Measurements from ENCODE around the gene KIF18B.
"Not testable (repeated sequence)": the region's sequence is repeated elsewhere in the genome, so short reads cannot be mapped to it uniquely, and the experiment has no call there.

KIF18B gene

GRCh38 chr17:44968225-44969143 lies 20.9 kb upstream of the KIF18B start, which contains the start of gene C1QL1:
Gene C1QL1 (minus strand): TSS chr17:44968303. CDS start chr17:44968048, 255 bp downstream.
- DNase-seq: peak; percentile 93 to 98 (median 96)

- no peak for DNase-seq
These were observed 20.3 kb upstream of the KIF18B start for GRCh38 chr17:44967907-44968224.

DNA sequence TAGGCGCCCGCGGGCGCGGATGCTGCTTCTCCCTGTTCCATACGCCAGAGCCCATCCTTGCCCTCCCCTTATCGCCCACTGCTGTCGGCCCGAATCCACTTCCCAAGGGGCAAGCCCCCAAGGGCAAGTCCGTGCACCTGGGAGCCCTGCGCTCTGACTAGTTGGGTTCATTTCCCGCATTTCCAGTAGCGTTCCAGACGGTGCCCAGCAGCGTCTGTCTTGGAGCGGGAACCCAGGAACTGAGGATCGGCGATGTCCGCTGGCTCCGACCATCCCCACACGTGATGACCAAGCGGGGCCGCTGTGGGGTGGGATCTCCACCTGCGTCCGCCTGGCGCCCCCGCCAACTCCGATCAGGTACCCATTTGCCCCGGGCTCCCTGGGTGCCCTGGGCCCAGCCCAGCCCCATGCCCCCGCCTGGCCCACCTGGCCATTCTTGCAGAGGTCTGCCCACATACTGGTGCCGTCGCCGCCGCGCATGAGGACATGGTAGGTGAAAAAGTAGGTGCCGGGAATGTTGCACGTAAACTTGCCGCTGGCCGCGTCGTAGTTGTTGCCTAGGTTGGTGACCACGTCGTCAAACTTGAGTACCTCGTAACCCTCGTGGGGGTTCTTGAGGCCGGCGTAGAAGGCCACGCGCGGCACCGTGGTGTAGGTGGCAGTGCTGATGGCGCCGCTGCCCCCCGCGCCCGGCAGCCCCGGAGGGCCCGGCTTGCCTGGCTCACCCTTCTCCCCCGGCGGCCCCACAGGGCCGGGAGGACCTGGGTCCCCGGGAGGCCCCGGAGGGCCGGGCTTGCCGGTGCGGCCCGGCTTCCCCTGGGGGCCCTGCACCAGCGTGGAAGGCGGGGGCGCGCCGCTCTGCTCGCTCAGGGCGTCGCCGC lies 19.7 kb upstream of the KIF18B start:
- DNase-seq: no peak

GRCh38 chr17:44966348-44967025 lies 18.9 kb upstream of the KIF18B start:
- no peak for DNase-seq

- DNase-seq: peak in 2 of 3 donors; percentile 29 to 32
These were observed 18.1 kb upstream of the KIF18B start for GRCh38 chr17:44965481-44966234.

- DNase-seq: no peak
These were observed 14.4 kb upstream of the KIF18B start for GRCh38 chr17:44961921-44962350.

DNA sequence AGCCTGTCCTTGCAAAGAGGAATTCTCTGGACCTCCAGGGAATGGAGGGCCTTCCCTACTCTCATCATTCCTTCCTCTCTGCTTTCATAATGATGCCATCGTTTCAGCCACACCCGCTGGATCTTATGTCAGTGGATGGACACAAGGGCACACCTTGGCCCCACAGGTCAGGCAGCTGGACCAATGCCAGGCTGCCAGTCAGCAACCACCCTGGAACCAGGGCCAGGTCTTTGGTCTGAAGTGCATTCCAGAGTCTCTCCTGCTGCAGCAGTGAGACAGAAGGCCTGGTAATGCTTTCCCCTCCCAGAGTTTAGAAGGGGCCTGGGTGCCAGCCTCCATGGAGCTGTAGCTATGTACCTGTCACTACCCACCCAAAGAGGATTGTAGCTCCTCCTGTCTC lies 13.1 kb upstream of the KIF18B start:
- no peak for DNase-seq

GRCh38 chr17:44959821-44960531 lies 12.4 kb upstream of the KIF18B start:
- DNase-seq: peak in 2 of 3 donors; percentile 27

- DNase-seq: no peak
These were observed 9.7 kb upstream of the KIF18B start for GRCh38 chr17:44956998-44957981.

DNA sequence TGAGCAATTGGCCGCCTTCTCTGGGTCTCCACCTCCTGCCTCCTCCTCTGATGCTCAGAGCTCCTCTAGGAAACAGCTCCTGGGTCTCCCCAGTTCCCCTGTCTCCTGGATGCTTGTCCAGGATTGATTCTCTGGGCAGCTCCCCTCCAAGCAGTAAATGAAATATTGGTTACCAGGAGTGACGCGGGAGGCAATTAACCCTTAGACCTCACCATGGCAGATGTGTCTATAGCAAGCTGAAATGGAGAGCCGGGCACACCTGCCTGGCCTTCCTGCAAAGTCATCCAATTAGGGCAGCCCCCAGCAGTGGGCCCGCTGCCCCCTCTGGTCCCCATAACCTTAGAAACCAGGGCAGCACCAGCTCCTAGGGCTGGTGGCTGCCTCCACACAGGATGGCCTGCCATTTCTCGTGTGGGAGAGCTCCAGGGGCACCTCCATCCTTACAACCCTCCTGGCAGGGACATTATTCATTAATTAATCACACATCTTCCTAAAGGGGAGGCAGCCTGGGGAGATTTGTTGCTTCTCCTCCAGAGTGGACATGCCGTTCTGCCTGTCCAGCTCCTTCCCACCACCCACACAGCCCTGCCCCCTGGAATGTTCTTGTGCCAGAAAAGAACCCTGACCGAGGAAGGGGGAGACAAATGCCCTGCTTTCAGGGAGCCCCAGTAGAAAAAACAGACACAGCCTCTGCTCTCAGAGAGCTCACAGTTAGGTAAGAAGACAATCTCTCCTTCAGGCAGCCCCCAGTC lies 8.3 kb upstream of the KIF18B start:
- DNase-seq: no peak

DNA sequence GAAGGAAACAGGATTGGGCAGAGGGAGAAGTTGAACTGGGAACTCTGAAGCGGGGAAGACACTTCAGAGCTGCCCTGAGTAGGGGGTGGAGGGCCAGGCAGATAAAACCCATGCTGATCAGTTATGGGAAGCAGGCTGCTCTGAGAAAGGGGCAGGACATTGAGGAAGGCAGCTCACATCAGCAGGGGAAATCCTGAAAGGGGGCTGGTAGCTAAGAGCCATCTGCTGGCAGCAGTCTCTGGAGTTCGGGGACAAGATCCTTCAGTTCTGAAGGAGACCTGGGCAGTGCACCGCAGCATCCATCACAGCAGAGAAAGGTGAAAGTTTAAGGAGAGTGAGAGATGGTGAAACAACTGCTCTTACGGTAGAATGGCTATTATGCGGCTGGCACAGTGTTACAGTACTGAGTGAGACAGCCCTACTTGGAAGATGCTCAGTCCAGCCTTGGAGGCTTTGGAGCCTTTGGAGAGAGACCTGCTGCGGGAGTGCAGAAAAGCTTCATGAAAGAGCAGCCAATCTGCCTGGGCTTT lies 5.4 kb upstream of the KIF18B start:
- DNase-seq: peak in 2 of 3 donors; percentile 21 to 26

DNA sequence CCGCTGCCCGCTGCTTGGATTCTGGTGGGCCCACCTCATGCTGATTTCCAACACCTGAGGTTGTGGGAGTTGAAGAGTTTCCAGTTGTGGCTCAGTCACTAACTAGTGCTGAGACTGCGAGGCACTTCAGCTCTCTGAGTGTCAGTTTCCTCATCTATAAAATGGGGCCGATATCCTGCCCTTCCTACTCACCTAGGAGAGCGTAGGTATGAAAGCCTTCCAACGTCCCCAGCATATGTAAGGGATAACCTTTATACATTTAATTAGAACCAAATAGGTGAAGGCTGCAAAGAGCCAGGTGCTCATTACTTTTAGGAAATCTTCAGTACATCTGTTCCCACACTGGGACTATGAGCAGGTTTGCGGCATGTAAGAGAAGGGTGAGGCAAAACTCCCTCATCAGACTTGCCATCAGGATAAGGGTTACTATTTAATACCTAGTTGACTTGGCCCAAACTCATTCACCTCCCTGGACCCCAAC lies 782 bp upstream of the KIF18B start:
- DNase-seq: no peak

- not testable (repeated sequence) for DNase-seq
These were observed 1.9 kb downstream of the KIF18B start for GRCh38 chr17:44945652-44946051.

DNA sequence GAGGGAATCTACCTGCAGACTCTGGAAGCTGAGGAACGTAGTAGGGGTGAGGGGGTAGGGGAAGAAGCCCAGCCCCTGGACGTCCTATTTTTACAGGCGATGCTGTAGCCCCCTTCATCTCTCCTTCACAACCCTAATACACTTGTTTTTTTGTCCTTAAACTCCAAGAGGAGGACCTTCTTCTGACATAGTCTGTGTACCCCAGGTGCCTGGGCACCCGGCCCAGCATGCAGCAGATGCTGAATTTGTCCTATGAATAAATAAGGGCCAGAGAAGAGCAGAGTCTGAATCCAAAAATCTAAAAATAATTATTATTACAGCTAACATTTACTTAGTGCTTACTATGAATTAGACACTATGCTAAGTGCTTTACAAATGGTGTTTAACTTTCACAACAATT lies 5.1 kb downstream of the KIF18B start:
- no peak for DNase-seq

DNA sequence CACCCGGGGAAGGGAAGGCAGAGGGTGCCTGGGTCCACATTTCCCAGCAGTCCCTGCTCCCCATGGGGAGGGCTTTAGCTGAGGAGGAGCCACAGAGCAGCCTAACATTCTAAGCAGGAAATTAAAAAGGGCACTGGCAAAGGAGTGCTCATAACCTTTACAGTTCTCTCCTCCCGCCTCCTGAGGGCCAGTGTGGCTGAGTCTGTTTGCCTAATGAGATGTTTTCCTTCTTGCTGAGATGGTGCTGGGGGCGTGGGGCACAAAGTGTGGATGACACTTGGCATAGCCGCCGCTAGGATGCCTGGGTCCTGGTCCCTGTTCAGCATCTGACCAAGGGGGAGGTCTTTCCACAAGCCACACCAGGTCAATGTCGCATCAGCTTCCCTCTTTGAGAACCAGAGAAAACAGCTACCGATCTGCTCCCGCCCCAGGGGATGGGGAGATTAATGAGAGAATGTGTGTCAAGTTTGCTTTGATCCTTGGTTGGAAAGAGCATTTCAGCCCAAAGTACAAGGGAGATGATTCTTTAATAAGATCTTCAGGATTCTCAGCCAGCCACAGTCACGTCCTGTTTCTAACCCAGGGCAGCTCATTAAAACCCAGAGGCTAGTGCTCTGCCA lies 5.8 kb downstream of the KIF18B start:
- DNase-seq: no peak

DNA sequence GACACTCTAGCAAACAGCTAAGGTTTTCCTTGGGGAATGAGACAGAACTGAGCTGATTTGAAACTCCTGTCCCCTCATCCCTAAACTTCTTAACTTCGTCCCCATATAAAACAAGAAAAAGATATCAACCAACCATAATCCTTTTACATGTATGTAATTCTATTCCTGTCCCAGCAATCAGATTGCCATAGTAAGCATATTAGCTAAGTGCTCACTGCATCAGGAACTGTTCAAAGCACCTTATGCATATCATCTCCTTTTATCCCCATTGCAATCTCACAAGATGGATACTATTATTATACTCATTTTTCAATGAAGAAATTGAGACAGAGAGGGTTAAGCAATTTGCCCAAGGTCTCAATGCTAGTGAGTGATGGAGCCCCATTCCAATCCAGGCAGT lies 6.8 kb downstream of the KIF18B start:
- no peak for DNase-seq

GRCh38 chr17:44940317-44940716 lies 7.3 kb downstream of the KIF18B start:
- no peak for DNase-seq

GRCh38 chr17:44935116-44935515 lies 12.5 kb downstream of the KIF18B start:
- no peak for DNase-seq

DNA sequence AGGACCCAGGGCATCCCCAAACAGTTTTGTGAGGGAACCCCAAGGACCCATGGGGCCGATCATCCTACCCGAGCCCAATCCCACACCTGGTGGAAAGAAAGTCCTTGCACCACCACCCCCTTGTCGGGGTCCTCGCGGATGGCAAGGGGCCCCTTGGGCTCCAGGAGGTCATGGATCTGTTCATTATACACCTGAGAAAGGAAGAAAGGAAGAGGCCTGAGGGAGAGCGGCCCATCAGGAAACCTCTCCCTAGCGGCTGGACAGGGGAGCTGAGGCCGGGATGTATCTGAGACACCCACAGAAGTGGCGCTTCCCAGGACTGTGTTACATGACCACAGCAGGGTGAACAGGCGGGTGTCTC lies 12.8 kb downstream of the KIF18B start:
- no peak for DNase-seq
